Activated T-helper 9 cell treated with anti-CD3 and anti-CD28 coated beads, Interleukin-2, amount 50 U/mL, for 16 hours (primary cell): Measurements from ENCODE around the gene SERBP1.

Experiments used
- DNase-seq: peaks from one replicate; pipeline ENCODE4 v3.0.0-alpha.2; 2020; ENCODE audit warnings: low read depth

The SERBP1 gene

DNA sequence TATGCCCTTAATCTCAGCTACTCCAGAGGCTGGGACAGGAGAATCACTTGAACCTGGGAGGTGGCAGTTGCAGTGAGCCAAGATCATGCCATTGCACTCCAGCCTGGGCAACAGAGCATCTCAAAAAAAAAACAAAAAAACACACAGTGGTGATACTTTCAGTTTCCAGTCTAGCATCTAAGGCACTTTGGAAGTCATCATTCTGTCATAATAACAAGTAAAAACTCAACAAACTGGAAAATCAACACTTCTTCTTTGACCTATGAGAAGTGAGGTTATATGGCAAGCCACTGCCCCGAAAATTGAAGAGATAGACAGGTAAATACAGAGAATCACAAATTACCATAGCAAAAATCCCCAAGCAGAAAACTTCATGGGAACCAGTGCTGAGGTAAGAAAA is 70.6 kb downstream of the SERBP1 start:
- DNase-seq, result no peak
